NB4 (cell line): ENCODE data around the gene MTARC2.

ENCODE experiments used
- DNase-seq: peaks from one replicate; pipeline ENCODE4 v3.0.0; 2010; ENCODE audit warnings: low read depth
- H3K4me3 ChIP-seq: one replicate; pipeline ENCODE4 v1.5.1; 2011; ENCODE audit warnings: mild to moderate bottlenecking, low read depth, low read length, moderate library complexity
- MYC ChIP-seq: IDR thresholded peaks from 2 replicates; pipeline ENCODE4 v1.6.1; 2011; ENCODE audit warnings: low read depth, low read length
- POLR2A ChIP-seq: IDR thresholded peaks from 2 replicates; pipeline ENCODE4 v1.6.1; 2011; ENCODE audit warnings: mild to moderate bottlenecking; ENCODE audit not compliant: insufficient read length; ENCODE audit errors: extremely low read depth
- TF ChIP-seq, protein P1 (sequence below): IDR thresholded peaks from 2 replicates; pipeline ENCODE4 v1.6.1; 2011; ENCODE audit warnings: low read depth, low read length
- TF ChIP-seq, protein P2 (sequence below): IDR thresholded peaks from one replicate; pipeline ENCODE4 v1.5.1; 2012; ENCODE audit warnings: low read depth, low read length

The MTARC2 gene

DNA sequence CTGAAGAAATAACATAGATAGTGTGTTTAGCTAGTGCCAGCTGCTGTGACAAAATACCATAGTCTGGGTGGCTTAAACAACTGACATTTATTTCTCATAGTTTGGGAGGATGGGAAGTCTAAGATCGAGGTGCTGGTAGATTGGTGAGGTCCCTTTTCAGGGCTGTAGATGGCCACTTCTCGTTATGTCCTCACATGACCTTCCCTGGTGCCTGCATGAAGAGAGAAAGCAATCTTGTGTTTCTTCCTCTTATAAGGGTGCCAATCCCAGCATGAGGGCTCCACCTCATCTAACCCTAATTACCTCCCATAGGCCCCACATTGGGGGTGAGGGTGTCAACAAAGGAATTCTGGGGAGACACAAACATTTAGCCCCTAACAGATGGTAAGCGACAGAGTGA lies 9.3 kb downstream of the MTARC2 start:
- TF ChIP-seq, protein P1, sequence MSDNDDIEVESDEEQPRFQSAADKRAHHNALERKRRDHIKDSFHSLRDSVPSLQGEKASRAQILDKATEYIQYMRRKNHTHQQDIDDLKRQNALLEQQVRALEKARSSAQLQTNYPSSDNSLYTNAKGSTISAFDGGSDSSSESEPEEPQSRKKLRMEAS: no peak
- TF ChIP-seq, protein P2, sequence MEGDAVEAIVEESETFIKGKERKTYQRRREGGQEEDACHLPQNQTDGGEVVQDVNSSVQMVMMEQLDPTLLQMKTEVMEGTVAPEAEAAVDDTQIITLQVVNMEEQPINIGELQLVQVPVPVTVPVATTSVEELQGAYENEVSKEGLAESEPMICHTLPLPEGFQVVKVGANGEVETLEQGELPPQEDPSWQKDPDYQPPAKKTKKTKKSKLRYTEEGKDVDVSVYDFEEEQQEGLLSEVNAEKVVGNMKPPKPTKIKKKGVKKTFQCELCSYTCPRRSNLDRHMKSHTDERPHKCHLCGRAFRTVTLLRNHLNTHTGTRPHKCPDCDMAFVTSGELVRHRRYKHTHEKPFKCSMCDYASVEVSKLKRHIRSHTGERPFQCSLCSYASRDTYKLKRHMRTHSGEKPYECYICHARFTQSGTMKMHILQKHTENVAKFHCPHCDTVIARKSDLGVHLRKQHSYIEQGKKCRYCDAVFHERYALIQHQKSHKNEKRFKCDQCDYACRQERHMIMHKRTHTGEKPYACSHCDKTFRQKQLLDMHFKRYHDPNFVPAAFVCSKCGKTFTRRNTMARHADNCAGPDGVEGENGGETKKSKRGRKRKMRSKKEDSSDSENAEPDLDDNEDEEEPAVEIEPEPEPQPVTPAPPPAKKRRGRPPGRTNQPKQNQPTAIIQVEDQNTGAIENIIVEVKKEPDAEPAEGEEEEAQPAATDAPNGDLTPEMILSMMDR: no peak
- TF ChIP-seq MYC (no peak), POLR2A (no peak)

DNA sequence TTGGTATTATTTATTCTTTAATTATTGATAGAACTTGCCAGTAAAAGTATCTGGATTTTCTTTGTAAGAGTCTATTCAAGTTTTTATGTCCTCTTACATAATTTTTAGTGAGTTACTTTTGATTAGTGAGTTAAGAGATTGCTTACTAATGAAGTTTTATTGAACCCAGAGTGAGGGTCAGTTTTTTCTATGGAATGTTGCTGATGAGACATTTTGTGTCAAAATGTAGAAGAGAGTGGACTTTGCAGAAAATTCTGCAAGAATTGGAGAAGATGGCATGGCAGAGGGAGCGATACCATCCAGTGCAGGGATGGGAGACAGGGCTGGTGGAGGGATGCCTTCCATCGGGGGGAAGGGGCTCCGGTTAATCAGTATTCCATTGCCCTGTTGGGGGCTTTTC lies 11.0 kb downstream of the MTARC2 start:
- H3K4me3 ChIP-seq: no peak overlapping the region
- TF ChIP-seq POLR2A: no peak
- no peak for TF ChIP-seq MYC
- TF ChIP-seq, protein P1: no peak
- TF ChIP-seq, protein P2: no peak
- no peak for DNase-seq

More for the DNA sequence above, 9.3 kb downstream of the MTARC2 start:
- DNase-seq: peak; percentile 36
- no peak overlapping the region for H3K4me3 ChIP-seq

DNA sequence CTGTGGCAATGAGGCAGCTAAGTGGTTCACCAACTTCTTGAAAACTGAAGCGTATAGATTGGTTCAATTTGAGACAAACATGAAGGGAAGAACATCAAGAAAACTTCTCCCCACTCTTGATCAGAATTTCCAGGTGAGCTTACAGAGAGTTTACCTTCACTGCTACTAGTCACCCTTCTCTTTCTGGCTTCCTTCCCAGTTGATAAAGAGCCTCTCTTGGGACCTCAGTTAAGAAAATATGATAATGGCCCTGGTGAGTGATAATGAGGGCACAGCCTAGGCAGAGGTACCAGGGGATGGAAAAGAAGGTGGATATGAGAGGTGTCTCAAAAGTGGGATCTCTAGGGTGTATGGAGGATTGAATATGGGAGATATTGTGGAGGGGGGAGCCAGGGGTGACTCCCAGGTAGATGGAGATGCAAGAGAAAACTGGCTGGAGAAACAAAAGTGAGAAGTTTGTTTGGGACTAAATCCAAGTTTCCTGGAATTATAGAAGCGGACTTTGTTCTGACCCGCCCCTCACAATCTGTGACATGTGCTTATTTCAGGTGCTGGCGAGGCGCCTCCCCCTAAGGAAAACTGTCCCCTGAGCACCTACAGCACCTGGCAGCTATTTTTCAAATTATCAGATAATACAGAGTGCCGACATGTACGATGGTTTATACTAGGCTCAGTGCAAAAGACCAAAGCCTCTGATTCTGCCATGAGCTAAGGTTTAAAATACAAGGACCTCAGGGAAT lies 13.7 kb downstream of the MTARC2 start:
- TF ChIP-seq, protein P2: no peak
- no peak for TF ChIP-seq POLR2A
- TF ChIP-seq MYC: no peak
- TF ChIP-seq, protein P1: no peak
- no peak overlapping the region for H3K4me3 ChIP-seq
- DNase-seq: no peak

DNA sequence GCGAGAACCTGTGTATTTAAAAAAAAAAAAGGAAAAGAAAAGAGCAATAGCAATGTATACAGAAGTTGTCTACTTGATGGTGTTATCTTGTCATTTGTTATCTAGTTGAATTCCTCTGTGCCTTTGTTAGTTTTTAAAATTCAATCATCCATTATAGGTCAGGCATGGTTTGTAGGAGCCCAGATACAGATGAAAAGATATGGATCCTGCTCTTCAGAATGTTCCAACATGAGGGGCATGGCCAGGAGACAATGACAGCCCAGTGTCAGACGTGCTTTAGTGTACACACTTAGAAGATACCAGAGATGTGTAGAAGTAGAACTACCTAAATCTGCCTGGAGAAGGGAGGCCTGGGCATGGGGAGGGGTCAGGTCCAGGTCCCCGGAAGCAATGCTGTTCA lies 16.6 kb downstream of the MTARC2 start:
- TF ChIP-seq, protein P2: no peak
- TF ChIP-seq POLR2A (no peak), MYC (no peak)
- TF ChIP-seq, protein P1: no peak
- DNase-seq: no peak

DNA sequence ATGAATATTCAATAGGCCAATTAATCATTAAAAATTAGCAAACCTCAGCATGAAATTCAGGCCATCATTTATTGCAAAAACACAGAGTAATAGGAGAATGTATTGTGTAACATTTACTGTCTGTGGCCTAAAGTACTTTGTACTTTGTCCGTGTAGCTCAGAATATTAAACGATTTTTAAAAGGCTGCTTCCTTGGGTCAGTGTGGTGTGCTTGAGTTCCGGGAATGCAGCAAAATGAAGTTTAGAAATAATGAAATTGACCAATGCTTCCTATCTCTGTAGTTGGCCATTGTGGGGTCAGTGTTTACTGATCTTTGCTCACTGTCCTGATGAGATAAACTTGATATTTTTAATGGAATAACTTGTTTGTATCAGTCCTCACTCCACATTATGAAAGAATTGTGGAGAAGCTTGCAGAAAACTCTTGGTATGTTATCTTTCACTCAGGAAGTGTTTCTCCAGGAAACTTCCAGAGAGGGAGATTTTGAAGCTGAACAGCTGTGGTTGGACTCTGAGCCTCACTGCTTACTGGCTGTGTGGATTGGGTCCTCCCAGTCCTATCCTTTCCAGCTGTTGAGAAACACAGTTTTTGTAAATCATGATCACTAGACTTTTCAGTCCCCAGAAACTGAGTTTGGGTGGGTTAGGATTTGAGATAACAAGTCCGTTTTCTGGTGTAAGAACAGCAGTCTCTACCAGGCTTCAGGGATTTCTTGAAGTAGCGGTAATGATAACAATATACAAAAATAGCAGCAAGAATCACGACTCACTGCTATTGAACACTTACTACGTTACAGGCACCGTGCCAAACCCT lies 19.4 kb downstream of the MTARC2 start:
- TF ChIP-seq POLR2A: no peak
- TF ChIP-seq MYC: no peak
- TF ChIP-seq, protein P1: no peak
- TF ChIP-seq, protein P2: no peak
- no peak overlapping the region for H3K4me3 ChIP-seq
- DNase-seq: peak; percentile 47

More for the DNA sequence above, 16.6 kb downstream of the MTARC2 start:
- no peak overlapping the region for H3K4me3 ChIP-seq
